NCI-H526 treated with DMSO at 0.1 percent for 48 hours (cell line): Measurements from ENCODE around the gene CCDC149.

Experiments
- DNase-seq: peaks from one replicate; lab custom pipeline; 2025; lab: John Stamatoyannopoulos, UW

Gene CCDC149

DNA sequence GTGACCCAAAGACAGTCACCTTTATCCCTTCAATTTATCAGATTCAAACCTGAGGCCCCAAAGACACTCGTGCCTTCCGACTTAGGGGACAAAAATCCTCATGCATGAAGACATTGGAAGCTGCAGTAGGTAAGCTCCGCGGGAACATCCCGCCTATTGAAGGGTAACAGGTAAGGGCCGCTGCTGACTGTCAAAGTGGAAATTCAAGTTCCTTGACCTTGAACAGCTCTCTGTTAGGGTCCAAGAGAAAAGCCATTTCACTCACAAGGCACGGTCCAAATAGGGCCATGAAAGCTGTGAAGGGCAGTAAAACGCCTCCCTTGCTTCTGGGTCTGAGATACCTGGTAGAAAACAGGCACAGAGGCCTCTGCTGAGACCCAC lies 34.2 kb downstream of the CCDC149 start:
- no peak for DNase-seq

DNA sequence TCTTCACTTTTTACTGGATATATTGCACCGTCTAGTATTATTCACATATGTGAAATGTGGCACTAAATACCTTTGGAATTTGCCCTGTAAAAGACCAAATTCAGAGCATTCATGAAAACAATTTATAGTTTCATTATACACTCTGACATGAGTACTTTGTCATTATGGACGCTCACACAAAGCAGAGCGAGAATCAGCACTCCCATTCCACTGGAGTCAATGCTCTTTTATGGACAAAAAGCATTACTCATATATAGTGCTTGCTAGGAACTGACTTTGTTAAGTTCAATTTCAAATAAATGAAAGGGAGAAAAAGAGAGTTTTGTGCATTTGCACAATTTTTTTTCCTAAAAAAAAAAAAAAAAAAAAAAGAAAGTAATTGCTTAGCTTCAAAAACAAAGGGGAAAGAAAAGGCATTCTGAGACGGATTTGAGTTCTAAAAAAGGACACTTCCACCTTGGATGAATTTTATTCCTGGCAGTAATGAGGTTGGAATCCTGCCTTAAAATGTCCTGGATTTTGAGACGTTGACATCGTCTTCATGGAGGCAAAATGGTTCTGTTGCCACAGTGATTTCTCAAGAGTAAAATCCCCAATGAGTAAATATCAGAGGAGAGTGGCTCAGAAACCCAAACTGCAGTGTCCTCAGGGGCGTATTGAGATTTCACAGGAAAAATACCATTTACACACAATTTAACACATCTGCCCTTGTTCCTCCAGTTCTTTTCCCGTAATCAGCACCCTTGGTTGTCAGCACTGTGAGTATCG lies 34.8 kb downstream of the CCDC149 start:
- DNase-seq = no peak

DNA sequence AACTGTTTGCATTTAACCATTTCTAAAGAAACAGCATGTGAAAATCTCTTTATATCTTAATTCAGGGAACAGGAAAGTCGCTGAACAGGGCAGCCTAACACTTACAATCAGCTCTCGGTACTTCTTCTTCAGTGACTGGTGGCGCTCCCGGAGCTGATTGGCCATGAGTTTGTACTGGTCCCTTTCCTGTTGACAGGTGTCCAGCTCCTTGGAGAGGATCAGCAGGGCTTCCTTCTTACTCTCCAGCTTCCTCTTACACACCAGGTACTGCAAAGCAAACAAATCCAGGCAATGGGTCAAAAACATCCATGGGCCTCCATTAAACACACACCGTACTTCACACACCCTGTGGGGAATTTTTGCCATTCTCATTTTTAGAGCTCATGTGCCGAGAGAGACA lies 36.4 kb downstream of the CCDC149 start:
- DNase-seq = no peak

DNA sequence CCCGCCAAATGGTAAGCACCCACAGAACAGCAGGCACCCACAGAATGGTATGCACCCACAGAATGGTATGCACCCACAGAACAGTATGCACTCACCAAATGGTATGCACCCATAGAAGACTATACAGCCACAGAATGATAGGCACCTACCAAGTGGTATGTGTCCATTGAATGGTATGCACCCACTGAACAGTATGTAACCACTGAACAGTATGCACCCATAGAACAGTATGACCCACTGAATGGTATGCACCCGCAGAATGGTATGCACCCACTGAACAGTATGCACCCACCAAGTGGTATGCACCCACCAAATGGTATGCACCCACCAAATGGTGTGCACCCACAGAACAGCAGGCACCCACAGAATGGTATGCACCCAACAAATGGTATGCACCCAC lies 40.1 kb downstream of the CCDC149 start:
- no peak for DNase-seq

DNA sequence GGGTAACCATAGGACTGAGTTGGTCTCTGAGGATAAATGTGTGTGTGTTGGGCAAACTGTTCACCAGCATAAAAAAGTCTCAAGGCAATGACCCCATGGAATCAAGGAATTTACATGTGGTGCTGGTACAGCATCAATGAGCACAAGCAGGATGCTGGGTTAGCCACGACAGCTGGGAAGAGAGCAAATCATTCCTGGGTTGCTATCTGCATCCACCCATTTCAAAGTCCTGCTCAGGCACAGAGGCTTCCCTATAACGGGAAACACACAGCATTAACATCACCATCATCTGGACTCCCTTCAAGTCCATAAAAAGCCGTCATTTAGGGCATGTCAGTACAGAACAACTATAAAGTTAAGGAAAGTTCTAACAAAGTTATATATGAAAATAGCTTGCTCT lies 41.6 kb downstream of the CCDC149 start:
- no peak for DNase-seq

DNA sequence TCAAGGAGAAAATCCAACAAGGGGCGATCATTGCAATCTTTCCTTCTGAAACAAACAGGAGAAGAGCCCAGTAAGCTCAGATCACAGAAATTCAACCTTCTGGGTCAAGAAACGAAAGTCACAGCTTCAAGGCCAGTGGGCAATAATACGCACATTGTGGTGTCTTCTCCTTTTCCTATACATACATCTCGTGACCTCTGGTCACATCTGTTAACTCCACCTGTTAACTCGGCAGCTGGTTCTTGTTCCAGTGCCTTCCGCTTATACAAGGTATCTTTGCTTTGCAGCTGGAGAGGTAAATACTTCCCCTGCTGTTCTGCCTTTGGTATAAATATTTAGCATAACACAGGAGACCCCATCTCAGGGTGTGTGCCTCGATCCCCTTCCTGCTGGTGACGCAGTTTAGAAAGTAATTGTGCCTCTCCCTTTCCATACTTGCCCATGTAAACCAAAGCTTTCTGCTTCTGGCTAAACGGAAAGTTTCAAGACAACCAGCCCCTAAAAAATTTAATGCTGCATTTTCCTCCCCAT lies 45.0 kb downstream of the CCDC149 start:
- DNase-seq = no peak

DNA sequence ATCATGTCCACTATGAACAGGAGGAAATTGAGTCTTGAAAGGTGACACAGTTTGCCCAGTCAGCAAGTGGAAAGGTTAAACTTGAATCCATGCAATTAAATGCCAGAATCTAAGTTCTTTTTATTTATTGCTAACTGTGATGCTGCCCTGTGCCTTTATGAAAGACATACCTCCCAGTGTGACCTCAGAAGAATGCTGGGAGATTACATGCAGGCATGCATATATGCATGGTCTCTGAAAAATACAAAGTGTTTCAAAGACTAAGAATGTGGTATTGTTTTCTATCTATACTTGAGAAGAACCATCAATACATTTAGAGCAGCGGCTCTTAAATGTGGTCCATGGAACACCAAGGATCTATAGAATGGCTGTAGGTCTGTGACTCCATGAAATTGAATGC lies 45.6 kb downstream of the CCDC149 start:
- no peak for DNase-seq

DNA sequence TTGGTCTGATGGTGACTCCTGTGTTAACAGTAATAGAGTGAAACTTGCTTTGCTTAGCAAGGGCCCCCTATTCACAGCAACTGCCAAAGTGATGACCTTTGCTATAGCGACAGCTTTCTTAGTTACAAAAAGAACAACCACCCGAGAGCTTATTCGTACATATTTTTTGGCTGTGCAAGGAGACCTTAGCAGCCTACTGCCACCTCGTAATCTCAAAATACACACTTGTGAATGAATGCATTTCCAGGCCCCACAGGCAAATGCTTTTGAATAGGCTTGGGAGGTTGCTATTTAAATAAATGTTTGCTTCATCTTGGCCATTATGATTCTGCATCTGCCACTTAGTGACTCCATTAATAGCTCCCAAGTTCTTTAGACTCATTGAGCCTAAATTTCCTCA lies 47.4 kb downstream of the CCDC149 start:
- no peak for DNase-seq

DNA sequence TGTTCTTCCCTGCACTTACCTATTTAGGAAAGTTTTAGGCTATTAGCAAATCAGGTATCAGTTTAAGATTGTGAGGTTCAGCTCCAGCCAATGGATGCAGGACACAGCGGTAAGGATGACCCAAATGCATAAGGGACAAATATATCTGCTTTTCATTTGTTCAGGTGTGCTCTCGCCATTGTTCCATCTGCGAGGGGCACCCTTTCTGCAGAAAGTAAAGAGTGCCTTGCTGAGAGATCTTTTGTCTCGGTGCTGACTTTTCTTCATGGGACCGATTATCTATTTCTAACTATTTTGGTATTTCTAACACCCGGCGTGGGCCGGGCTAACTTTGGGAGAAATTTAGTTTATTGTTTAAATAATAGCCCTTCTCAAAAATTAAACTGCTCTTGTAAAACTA lies 49.0 kb downstream of the CCDC149 start:
- no peak for DNase-seq

DNA sequence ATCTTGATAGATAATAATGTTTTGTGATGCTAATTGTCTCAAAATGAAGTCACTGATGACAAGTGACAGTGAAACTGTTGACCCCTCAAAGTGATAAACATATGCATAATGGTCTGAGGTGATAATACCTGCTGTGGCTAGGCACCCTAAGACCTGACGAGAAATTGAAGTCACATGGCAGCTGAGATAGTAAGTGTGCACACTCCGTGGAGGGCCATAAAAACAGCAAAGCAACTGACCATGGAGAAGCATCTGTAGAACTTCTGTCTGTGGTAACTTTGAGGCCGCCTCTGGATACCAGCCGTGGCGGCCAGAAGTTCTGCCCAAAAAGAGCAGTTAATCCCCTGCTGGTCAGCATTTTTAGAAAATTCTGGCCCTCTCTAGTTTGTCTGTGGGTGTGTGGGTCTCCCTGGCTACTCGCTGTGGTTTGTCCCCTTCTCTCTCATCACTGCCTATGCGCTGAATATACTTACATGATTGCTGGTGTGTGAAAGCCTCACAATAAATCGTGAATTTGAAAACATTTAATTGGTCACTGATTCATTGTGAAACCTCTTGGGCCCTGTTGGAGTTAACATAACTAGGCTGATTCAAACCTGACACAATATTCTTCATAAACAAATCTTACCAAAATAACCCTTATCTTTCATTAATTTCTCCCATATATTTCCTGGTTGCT lies 50.6 kb downstream of the CCDC149 start:
- no peak for DNase-seq

DNA sequence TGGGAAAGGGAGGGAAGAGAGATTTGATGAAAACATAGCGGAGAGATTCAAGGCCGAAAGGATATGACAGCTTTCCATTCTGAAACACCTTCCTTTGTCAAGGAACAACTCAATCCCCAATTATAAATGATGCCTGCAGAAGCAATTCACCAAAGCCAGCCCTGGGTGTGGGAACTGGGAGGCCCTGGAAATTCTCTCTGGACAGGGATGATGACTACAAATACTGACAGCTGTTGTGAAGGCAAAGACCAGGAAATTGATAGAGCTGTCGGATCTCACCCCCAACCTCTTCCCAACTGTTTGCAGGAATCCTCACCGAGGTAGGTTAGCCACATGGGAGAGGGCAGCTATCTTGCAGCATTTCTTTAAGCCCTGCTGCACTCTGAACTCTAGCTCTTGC lies 54.3 kb downstream of the CCDC149 start:
- DNase-seq = no peak

DNA sequence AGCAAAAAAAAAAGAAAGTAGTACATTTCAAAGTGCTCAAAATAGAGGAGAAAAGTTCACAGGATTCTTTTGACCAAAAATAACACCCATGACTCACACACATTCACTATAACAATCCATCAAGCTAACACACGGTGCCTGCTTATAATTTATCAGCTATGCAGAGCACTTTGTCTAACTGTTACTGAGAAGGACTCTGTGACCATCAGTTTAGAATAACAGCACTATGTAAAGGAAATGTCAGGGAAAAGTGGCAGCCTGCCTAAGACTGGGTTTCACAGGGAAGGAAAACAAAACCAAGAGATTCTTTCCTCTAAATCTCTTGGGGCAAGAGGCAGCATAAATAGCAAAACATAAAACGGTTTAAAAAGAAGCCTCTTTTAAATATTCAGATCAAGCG lies 54.8 kb downstream of the CCDC149 start:
- no peak for DNase-seq

DNA sequence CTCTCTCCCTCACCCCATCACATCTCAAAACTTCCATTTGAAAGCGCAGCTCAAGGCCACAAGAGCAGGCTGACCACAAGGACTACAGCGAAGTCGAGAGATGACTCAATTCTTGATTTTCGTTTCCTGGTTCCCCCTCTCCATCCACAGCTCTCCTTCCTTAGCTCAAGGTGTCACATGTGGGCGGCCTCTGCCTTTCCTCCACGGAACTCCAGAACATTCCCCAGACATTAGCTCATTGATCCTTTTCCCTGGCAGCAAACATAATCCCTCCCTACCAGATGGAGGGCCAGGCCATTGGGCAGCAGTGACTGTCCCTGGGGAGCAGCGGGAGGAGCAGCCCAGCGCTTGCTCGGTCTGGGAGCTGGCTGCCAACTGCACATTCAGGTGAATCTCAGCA lies 56.3 kb downstream of the CCDC149 start:
- DNase-seq = no peak

DNA sequence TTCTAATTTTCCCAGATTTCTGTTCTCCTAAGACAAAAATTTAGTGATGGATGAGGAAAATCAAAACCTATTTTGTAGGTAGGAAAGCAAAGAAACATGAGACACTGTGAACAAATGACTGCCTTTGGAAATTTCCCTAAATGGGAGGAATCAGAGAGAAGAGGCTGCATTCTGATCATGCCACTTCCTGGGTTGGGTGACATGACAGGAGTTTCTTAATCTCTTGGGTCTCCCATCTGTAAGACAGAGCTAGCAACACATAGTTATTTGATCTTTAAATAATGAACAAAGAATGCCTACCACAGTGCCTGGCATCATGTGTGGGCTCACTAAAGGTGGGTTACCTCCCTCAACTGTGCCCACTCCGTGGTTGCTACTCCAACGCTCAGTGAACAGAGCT lies 57.1 kb downstream of the CCDC149 start:
- no peak for DNase-seq

DNA sequence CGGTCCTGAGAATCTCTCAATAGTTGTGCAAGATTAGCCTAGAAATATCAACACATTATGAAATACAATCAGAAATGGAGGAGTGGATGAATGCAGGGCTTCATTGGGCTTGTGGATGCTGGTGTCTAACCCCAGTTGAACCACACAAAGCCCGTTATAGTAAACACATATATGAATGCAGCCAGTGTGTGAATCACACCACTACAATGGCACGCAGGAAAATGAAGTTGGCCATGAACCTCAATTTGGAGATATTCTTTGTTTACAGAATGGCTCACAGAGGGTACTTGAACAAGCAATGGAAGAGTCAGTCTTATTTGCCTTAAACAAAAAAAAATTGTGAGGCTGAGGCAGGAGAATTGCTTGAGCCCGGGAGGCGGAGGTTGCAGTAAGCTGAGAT lies 59.7 kb downstream of the CCDC149 start:
- no peak for DNase-seq

DNA sequence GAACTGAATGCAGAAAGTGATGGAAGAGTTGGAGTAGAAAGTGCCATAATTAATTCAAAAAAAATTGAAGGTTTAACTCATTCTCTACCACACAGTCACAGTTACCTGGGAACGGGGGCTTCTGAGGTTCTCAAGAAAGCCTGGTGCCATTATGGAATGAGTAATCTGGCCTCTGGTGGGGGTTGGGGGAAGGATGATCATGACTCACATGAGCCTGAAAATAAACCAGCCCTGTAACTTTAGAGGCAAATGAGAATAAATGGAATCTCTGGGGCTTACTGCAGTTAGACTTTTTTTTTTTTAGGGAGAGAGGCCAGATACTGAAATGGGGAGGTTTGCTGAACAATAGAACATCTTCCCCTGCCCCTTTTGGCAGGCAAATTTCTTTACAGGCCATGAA lies 62.2 kb downstream of the CCDC149 start:
- no peak for DNase-seq

DNA sequence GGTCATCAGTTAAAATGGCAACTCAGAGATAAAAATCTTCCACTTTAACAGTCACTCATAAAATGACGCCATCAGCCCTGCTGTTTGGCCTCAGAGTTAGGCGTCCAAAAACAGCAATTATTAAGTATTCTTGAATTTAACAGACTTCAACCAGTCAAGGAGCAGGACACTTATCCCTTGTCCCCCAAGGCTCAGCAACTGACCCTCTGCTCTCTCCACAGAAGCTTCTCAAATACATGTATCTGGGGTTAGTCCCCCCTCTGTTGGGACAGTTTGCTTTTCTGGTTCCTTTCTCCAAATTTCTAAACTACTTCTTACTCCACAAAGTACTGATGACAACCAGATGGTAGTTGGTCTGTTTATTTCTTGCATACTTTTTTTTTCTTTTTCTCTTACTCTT lies 63.1 kb downstream of the CCDC149 start:
- no peak for DNase-seq

DNA sequence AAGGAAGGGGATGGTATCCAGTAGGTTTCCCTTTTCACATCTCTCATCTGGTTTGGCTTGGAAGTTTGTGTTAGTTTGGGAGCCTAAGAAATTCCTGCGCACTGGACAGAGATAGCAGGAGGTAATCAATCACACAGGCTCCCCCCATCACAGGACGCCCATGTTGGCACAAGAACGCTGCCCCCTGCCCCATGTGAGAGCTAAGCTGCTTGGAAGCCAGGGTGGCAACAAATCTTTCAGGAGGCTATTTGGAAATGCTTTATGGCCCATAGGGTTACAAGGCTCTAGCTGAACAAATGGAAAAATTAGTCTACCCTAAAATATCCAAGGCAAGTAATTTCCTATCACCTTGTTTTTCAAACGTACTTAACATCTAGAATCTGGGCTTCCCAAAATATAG lies 63.5 kb downstream of the CCDC149 start:
- no peak for DNase-seq

DNA sequence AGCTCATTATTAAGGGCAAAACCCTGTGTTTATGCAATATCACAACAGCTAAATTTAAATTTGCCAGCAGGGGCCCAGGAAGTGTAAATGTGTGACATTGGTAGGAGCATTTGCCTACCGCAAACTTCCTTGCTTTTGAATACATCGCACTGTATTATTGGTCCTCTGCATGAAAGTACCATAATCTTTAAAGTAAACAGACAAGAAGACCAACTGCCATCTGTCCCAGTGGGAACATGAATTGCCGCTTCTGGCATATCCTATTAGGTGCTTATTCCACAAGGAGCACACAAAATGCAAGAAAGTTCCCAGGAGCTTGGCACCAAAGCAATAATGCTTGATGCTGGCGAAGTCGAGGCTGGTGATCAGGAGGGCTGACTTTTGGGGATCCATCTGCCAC lies 66.1 kb downstream of the CCDC149 start:
- DNase-seq = peak; percentile 42

DNA sequence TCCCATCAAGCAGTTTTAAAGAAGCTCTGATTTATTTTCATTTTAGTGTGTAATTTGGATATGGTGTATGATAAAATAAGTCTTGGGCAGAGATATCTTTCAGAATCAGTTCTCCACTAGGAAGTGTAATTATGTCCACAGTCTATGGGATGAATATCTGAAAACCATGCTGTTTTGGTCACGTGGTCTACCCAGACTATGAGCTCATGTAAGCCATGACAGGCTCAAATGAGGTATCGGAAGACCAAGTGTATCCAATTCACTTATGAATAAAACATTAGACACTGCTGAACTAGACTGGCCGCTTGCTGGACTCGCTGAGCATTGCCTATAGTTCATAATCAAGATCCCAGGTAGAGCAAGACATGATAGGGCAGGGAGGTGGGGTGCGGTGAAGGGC lies 66.9 kb downstream of the CCDC149 start:
- no peak for DNase-seq

DNA sequence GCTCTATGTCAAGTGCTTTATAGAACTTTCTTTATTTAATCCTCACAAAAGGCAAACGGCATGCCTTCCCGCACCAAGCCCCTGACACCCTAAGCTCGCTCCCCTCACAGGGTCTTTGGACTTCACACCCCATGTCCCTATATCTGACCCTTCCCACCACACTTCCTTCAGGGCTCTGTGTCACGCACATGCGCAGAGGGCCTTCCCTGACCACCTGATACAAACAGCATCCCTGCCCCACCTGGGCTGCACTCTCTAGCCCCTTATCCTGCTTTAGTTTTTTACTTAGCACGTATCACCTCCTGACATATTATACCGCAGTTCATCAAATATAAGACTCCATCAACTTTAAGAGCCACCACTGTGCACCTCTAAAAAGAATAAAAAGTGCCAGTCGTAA lies 67.7 kb downstream of the CCDC149 start:
- no peak for DNase-seq

DNA sequence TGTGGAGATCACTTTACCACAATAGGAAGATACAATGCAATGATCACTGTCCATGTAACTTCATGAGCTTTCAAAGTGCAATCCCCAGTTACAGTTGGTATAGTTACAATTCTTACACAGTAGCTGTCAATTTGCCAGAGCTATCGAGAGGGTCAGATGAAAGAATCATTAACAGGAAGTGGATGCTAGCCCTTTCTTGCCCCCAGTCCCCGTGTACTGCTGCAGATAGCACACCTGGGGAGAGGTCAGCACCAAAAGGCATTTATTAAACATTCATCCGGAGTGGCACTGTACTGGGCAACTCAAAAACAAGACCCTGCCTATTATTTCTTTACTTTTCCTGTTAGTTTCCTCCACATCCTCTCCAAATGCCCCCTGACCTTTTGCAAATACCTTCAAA lies 69.7 kb downstream of the CCDC149 start:
- DNase-seq = no peak

DNA sequence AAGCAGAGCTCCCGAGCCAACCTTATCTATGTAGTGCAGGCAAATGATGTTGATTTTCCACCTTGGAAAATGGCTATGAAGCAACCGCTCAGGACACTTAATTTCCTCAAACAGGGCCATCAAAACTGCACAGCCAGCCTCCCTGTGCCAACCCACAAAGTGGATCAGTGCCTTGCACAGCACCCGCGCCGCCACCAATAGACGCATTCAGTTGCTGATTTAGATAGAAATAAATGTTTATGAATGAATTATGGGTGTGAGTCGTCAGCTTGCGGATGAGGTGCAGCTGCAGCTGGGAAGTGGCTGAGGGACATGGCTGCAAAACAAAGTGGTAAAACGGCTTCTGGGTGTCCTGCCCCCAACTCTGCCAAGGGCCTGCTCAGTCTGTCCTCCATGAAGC lies 70.5 kb downstream of the CCDC149 start:
- DNase-seq = peak; percentile 58
